IMR-90 (cell line): ENCODE results near the gene NFIA. TPM values are rescaled to one million over a fixed set of nuclear protein-coding genes. Genes with fewer than 3 reads are reported as not detected.

Experiments used
- ATAC-seq: fragments of 200-7000 bp; cut with Tn5 transposase; 2 replicates; pipeline ENCODE4 v1.9.1; 2020; ENCODE audit warnings: low read depth, mild to moderate bottlenecking, moderate library complexity
- BruUV-seq: library from RNA; stranded (reverse); fragments of 400-500 nt; replicated peaks from 2 replicates; lab custom pipeline; 2021; lab: Mats Ljungman, UMichigan
- CTCF ChIA-PET: fragments of 300-600 bp; formaldehyde crosslinking; extraction: SDS; loops from one replicate; lab custom pipeline; 2021; ENCODE audit warnings: antibody characterized with exemption; lab: Yijun Ruan, JAX
- POLR2A ChIA-PET: fragments of 300-600 bp; sonication (Branson Sonifier 250); formaldehyde crosslinking; loops from one replicate; lab custom pipeline; 2022; ENCODE audit warnings: antibody characterized with exemption; ENCODE audit not compliant: unreplicated experiment; lab: Charles Lee
- DNase-seq: peaks from one replicate; pipeline ENCODE4 v3.0.0; 2013
- H2AFZ ChIP-seq: replicated peaks from 2 replicates; pipeline ENCODE3; 2013; ENCODE audit warnings: low read length, mild to moderate bottlenecking; ENCODE audit not compliant: poor library complexity
- H2AK5ac ChIP-seq: 2 replicates; pipeline ENCODE4 v1.6.1; 2013; ENCODE audit warnings: low read depth, low read length, inconsistent platforms
- H2AK9ac ChIP-seq: replicated peaks from 2 replicates; pipeline ENCODE3; 2013; ENCODE audit warnings: mild to moderate bottlenecking, low read depth, low read length, moderate library complexity; ENCODE audit not compliant: poor library complexity
- H2BK120ac ChIP-seq: 2 replicates; pipeline ENCODE4 v1.6.1; 2013; ENCODE audit warnings: low read depth, low read length, inconsistent platforms
- H2BK15ac ChIP-seq: 3 replicates; pipeline ENCODE4 v1.6.1; 2013; ENCODE audit warnings: low read depth, low read length, inconsistent platforms
- H2BK20ac ChIP-seq: 2 replicates; pipeline ENCODE4 v1.6.1; 2013; ENCODE audit warnings: low read depth, mild to moderate bottlenecking, inconsistent platforms, low read length, moderate library complexity
- H2BK5ac ChIP-seq: 2 replicates; pipeline ENCODE4 v1.6.1; 2013; ENCODE audit warnings: mild to moderate bottlenecking, low read depth, low read length, inconsistent platforms; ENCODE audit not compliant: poor library complexity, severe bottlenecking
- H3K14ac ChIP-seq: replicated peaks from 2 replicates; pipeline ENCODE4 v1.6.1; 2013; ENCODE audit warnings: low read depth, low read length, inconsistent platforms
- H3K18ac ChIP-seq: 2 replicates; pipeline ENCODE4 v1.6.1; 2013; ENCODE audit warnings: low read depth, low read length, control low read depth
- H3K23ac ChIP-seq: 2 replicates; pipeline ENCODE4 v1.6.1; 2013; ENCODE audit warnings: low read depth, low read length, inconsistent platforms
- H3K27ac ChIP-seq: 2 replicates; pipeline ENCODE4 v1.5.1; 2013; ENCODE audit warnings: mild to moderate bottlenecking, control low read depth, low read length; ENCODE audit not compliant: insufficient read depth
- H3K27me3 ChIP-seq: 2 replicates; pipeline ENCODE4 v1.6.1; 2013; ENCODE audit warnings: low read length; ENCODE audit not compliant: control insufficient read depth, insufficient read depth
- H3K36me3 ChIP-seq: 2 replicates; pipeline ENCODE4 v1.6.1; 2013; ENCODE audit warnings: low read length, mixed read lengths; ENCODE audit not compliant: control insufficient read depth, insufficient read depth
- H3K4ac ChIP-seq: 2 replicates; pipeline ENCODE4 v1.6.1; 2013; ENCODE audit warnings: low read depth, low read length, inconsistent platforms
- H3K4me1 ChIP-seq: 2 replicates; pipeline ENCODE4 v1.6.1; 2013; ENCODE audit warnings: low read length, mixed read lengths; ENCODE audit not compliant: control insufficient read depth, insufficient read depth
- H3K4me2 ChIP-seq: 2 replicates; pipeline ENCODE4 v1.6.1; 2013; ENCODE audit warnings: low read depth, mild to moderate bottlenecking, control low read depth, low read length, moderate library complexity
- H3K4me3 ChIP-seq: 2 replicates; pipeline ENCODE4 v1.5.1; 2013; ENCODE audit warnings: low read depth, mild to moderate bottlenecking, control low read depth, low read length, moderate library complexity; ENCODE audit not compliant: insufficient read depth
- H3K56ac ChIP-seq: 2 replicates; pipeline ENCODE4 v1.6.1; 2013; ENCODE audit warnings: low read length, inconsistent platforms; ENCODE audit not compliant: insufficient read depth; ENCODE audit errors: extremely low read depth
- H3K79me1 ChIP-seq, 2 experiments: 2 replicates each; pipeline ENCODE4 v1.6.1; 2013; ENCODE audit warnings: low read length in 2 of 2, inconsistent platforms in 1 of 2, low read depth in 1 of 2
- H3K9ac ChIP-seq: 2 replicates; pipeline ENCODE4 v1.6.1; 2013; ENCODE audit warnings: low read depth, low read length, control low read depth
- H3K9me1 ChIP-seq: 2 replicates; pipeline ENCODE4 v1.6.1; 2013; ENCODE audit warnings: low read length, inconsistent platforms; ENCODE audit not compliant: insufficient read depth
- H3K9me3 ChIP-seq: 2 replicates; pipeline ENCODE4 v1.6.1; 2013; ENCODE audit warnings: low read length; ENCODE audit not compliant: control insufficient read depth, insufficient read depth
- H4K20me1 ChIP-seq: 2 replicates; pipeline ENCODE4 v1.6.1; 2013; ENCODE audit warnings: low read length, inconsistent platforms; ENCODE audit not compliant: insufficient read depth
- H4K5ac ChIP-seq: 2 replicates; pipeline ENCODE4 v1.6.1; 2013; ENCODE audit warnings: mild to moderate bottlenecking, low read depth, low read length, control low read depth
- H4K8ac ChIP-seq, 2 experiments: 2 replicates each; pipeline ENCODE4 v1.6.1; 2013; ENCODE audit warnings: low read depth in 2 of 2, low read length in 2 of 2, control low read depth in 1 of 2, inconsistent platforms in 1 of 2
- H4K91ac ChIP-seq: 2 replicates; pipeline ENCODE4 v1.6.1; 2013; ENCODE audit warnings: low read depth, low read length, inconsistent platforms; ENCODE audit not compliant: insufficient read depth
- BHLHE40 ChIP-seq: fragments of 150-350 bp; IDR thresholded peaks from 2 replicates; pipeline ENCODE4 v1.6.1; 2016; ENCODE audit warnings: mild to moderate bottlenecking, low read depth, low read length
- CEBPB ChIP-seq: IDR thresholded peaks from 2 replicates; pipeline ENCODE4 v1.6.1; 2012; ENCODE audit warnings: low read depth, low read length, improper control_type of control experiment
- CHD1 ChIP-seq: IDR thresholded peaks from 2 replicates; pipeline ENCODE4 v1.6.1; 2012; ENCODE audit warnings: low read depth, low read length, improper control_type of control experiment
- CTCF ChIP-seq: conservative IDR thresholded peaks from 2 replicates; pipeline ENCODE4 v1.5.1; 2012; ENCODE audit warnings: mild to moderate bottlenecking, low read depth, low read length, improper control_type of control experiment
- ELK1 ChIP-seq: fragments of 150-350 bp; IDR thresholded peaks from 2 replicates; pipeline ENCODE4 v1.6.1; 2016; ENCODE audit warnings: low read depth, mild to moderate bottlenecking, low read length, moderate library complexity, borderline replicate concordance
- FOS ChIP-seq: fragments of 150-350 bp; IDR thresholded peaks from 2 replicates; pipeline ENCODE4 v1.6.1; 2016; ENCODE audit warnings: low read depth, low read length
- MAFK ChIP-seq: IDR thresholded peaks from 2 replicates; pipeline ENCODE4 v1.6.1; 2012; ENCODE audit warnings: low read depth, low read length, improper control_type of control experiment
- MAZ ChIP-seq: IDR thresholded peaks from 2 replicates; pipeline ENCODE4 v1.6.1; 2012; ENCODE audit warnings: low read depth, mild to moderate bottlenecking, low read length, improper control_type of control experiment, moderate library complexity, borderline replicate concordance
- MXI1 ChIP-seq: IDR thresholded peaks from 2 replicates; pipeline ENCODE4 v1.6.1; 2012; ENCODE audit warnings: low read depth, mild to moderate bottlenecking, low read length, moderate library complexity, borderline replicate concordance
- NFE2L2 ChIP-seq: fragments of 150-350 bp; IDR thresholded peaks from 2 replicates; pipeline ENCODE4 v1.6.1; 2016; ENCODE audit warnings: low read depth, mild to moderate bottlenecking, low read length
- POLR2A ChIP-seq: IDR thresholded peaks from 2 replicates; pipeline ENCODE4 v1.6.1; 2012; ENCODE audit warnings: mild to moderate bottlenecking, low read depth, low read length
- RAD21 ChIP-seq: IDR thresholded peaks from 2 replicates; pipeline ENCODE4 v1.6.1; 2012; ENCODE audit warnings: low read length, improper control_type of control experiment
- RCOR1 ChIP-seq: IDR thresholded peaks from 2 replicates; pipeline ENCODE4 v1.6.1; 2012; ENCODE audit warnings: mild to moderate bottlenecking, low read length, improper control_type of control experiment; ENCODE audit not compliant: insufficient replicate concordance
- RFX5 ChIP-seq: IDR thresholded peaks from 2 replicates; pipeline ENCODE4 v1.8.0; 2012; ENCODE audit warnings: low read depth, mild to moderate bottlenecking, low read length, moderate library complexity
- SMC3 ChIP-seq: fragments of 150-350 bp; IDR thresholded peaks from 2 replicates; pipeline ENCODE4 v1.6.1; 2016; ENCODE audit warnings: low read depth, mild to moderate bottlenecking, antibody characterized with exemption, low read length, moderate library complexity
- USF2 ChIP-seq: fragments of 150-350 bp; IDR thresholded peaks from 2 replicates; pipeline ENCODE4 v1.6.1; 2017; ENCODE audit warnings: mild to moderate bottlenecking, antibody characterized with exemption, low read length, low read depth
- WGBS, 2 experiments: methylation state at CpG; one replicate each; pipeline versions ENCODE4 v1.1.5 to v1.1.7; 2013; ENCODE audit warnings: missing lambda C conversion rate in 2 of 2; ENCODE audit not compliant: insufficient read length in 1 of 2; ENCODE audit errors: extremely low coverage in 2 of 2; 5-methylcytosine and 5-hydroxymethylcytosine counted together
- dilution Hi-C: fragments of 300-500 bp; cut with HindIII; formaldehyde crosslinking; loops from one replicate; pipeline ENCODE4 v1.14.3; 2018; ENCODE audit warnings: low sequenced_read_pairs; ENCODE audit not compliant: unreplicated experiment
- in situ Hi-C: fragments of 300-500 bp; cut with MboI; formaldehyde crosslinking; loops from 3 replicates; pipeline ENCODE4 v1.14.3; 2019; ENCODE audit warnings: low sequenced_read_pairs, inconsistent platforms, mixed read lengths
- intact Hi-C: fragments of 100-400 bp; cut with micrococcal nuclease; formaldehyde crosslinking; loops from 2 replicates; pipeline ENCODE4 v1.10.0; 2022
- polyA plus RNA-seq, 3 experiments: library from polyadenylated mRNA; depleted of rRNA; stranded (reverse); fragments of >200 nt; gene quantifications; 2 replicates each; pipeline ENCODE4 v1.2.3, GENCODE V29; 2012; ENCODE audit warnings: low replicate concordance in 1 of 3
- total RNA-seq: library from RNA; depleted of rRNA; stranded (reverse); fragments of >200 nt; gene quantifications from 2 replicates; pipeline ENCODE4 v1.2.3, GENCODE V29; 2012

Gene NFIA
- total and polyA plus RNA-seq, 2 of the 4 experiments (the other 2 are of a cell fraction), result 1.6 to 2.2 TPM

- WGBS, 2 experiments, result no CpG with 5 or more reads among the region's 4 CpGs
- H3K9me1 ChIP-seq, result no peaks in the 10 kb centered on the region
- no peak overlapping the region for H2AK5ac ChIP-seq
- H4K8ac ChIP-seq, result no peak overlapping the region
- no peak overlapping the region for H2BK5ac ChIP-seq
- no peak overlapping the region for H3K4me3 ChIP-seq
- ChIA-PET POLR2A (no interaction called here), CTCF (interaction anchor here (1.1 kb wide), 1 partner anchor 1150 kb away, joined by 3 read pairs; no protein-coding TSS in a partner anchor)
- H3K4ac ChIP-seq, result no peak overlapping the region
- H2BK120ac ChIP-seq, result no peak overlapping the region
- no peak overlapping the region for H3K4me2 ChIP-seq
- no peak overlapping the region for H2AFZ ChIP-seq
- no TSS peak for BruUV-seq
- H2BK20ac ChIP-seq, result no peak overlapping the region
- H4K91ac ChIP-seq, result no peak overlapping the region
- H3K27me3 ChIP-seq, result peaks cover 46% of the 10 kb centered on the region
- no peak overlapping the region for H3K18ac ChIP-seq
- no peak overlapping the region for H3K9ac ChIP-seq
- dilution Hi-C loops (no loop called here), in situ Hi-C loops (loop anchor here (10.0 kb wide), 1 partner anchor 283 kb away; no protein-coding TSS in a partner anchor), intact Hi-C loops (loop anchor here (2.0 kb wide), 2 partner anchors 25 to 801 kb away; no protein-coding TSS in a partner anchor)
- H3K4me1 ChIP-seq, result no peaks in the 10 kb centered on the region
- H3K27ac ChIP-seq, result no peak overlapping the region
- no peak for TF ChIP-seq CHD1
- no peak for TF ChIP-seq POLR2A
- TF ChIP-seq MAZ, result no peak
- TF ChIP-seq USF2, result no peak
- TF ChIP-seq CEBPB, result no peak
- TF ChIP-seq RFX5, result no peak
- TF ChIP-seq SMC3, result no peak
- no peak for TF ChIP-seq MXI1
- no peak for TF ChIP-seq RCOR1
- TF ChIP-seq FOS, result no peak
- TF ChIP-seq ELK1, result no peak
- no peak for TF ChIP-seq NFE2L2
- no peak for TF ChIP-seq RAD21
- no peak for TF ChIP-seq BHLHE40
- no peak for TF ChIP-seq CTCF
- TF ChIP-seq MAFK, result no peak
- H2BK15ac ChIP-seq, result no peak overlapping the region
- no peaks in the 10 kb centered on the region; the same call in 1 of the 2 replicates for H4K20me1 ChIP-seq
- H2AK9ac ChIP-seq, result no peak overlapping the region
- H3K36me3 ChIP-seq, result no peaks in the 10 kb centered on the region
- H3K14ac ChIP-seq, result no peak overlapping the region
- no peaks in the 10 kb centered on the region for H3K9me3 ChIP-seq
- no peak overlapping the region for H3K56ac ChIP-seq
- H3K23ac ChIP-seq, result no peak overlapping the region
- ATAC-seq, result no peak
- no peaks in the 10 kb centered on the region for H3K79me1 ChIP-seq
- H4K5ac ChIP-seq, result no peak overlapping the region
- DNase-seq, result no peak
Measured at GRCh38 chr1:61051443-61051718, 31.0 kb upstream of the NFIA start.
